Peyer's patch (tissue), 4 donors: ENCODE data around the gene ITGB2. TPM values are rescaled to one million over a fixed set of nuclear protein-coding genes. Genes with fewer than 3 reads are reported as not detected.

ENCODE experiments used
- DNase-seq, 3 donors: peaks; one replicate each; pipeline ENCODE4 v3.0.0-alpha.2; 2017 to 2019
- H3K27ac ChIP-seq, 4 donors: fragments of 200-600 bp; sonication (generic); one replicate each; pipeline ENCODE4 v1.5.1; 2016 to 2019
- H3K27me3 ChIP-seq, 2 donors: fragments of 200-600 bp; sonication (generic); one replicate each; pipeline ENCODE4 v1.5.1; 2019
- H3K36me3 ChIP-seq, 3 donors: fragments of 200-600 bp; sonication (generic); one replicate each; pipeline ENCODE4 v1.5.1; 2016 to 2019
- H3K4me1 ChIP-seq, 4 donors: fragments of 200-600 bp; sonication (generic); one replicate each; pipeline ENCODE4 v1.5.1; 2016 to 2019
- H3K4me3 ChIP-seq, 4 donors: fragments of 200-600 bp; sonication (generic); 1 replicate in 3 of 4; 2 replicates in 1 of 4; pipeline ENCODE4 v1.5.1; 2016 to 2019; ENCODE audit warnings: mild to moderate bottlenecking in 1 of 4
- H3K9me3 ChIP-seq, 4 donors: fragments of 200-600 bp; sonication (generic); one replicate each; pipeline ENCODE4 v1.5.1; 2016 to 2019; ENCODE audit warnings: mild to moderate bottlenecking in 1 of 4
- POLR2A ChIP-seq, 2 donors: fragments of 450-650 bp; IDR thresholded peaks; one replicate each; pipeline ENCODE4 v1.5.1; 2017; ENCODE audit warnings: antibody characterized with exemption in 2 of 2, mild to moderate bottlenecking in 2 of 2, moderate library complexity in 2 of 2
- total RNA-seq, 4 donors: library from RNA; depleted of rRNA; stranded (reverse); fragments of >200 nt; gene quantifications; one replicate each; pipeline ENCODE4 v1.1.0, GENCODE V29; 2016
- TF ChIP-seq, protein P1 (sequence below), 6 experiments: fragments of 450-650 bp in 4 of 6; fragments of 200-600 bp in 2 of 6; sonication (generic) in 1 of 6; IDR thresholded peaks; one replicate each; pipeline ENCODE4 v1.5.1; 2017 to 2019; ENCODE audit warnings: antibody characterized with exemption in 6 of 6, mild to moderate bottlenecking in 3 of 6, moderate library complexity in 1 of 6

The ITGB2 gene
- total RNA-seq, 4 donors from 2014 or later: 9.3 to 58.6 (median 16.4) TPM

DNA sequence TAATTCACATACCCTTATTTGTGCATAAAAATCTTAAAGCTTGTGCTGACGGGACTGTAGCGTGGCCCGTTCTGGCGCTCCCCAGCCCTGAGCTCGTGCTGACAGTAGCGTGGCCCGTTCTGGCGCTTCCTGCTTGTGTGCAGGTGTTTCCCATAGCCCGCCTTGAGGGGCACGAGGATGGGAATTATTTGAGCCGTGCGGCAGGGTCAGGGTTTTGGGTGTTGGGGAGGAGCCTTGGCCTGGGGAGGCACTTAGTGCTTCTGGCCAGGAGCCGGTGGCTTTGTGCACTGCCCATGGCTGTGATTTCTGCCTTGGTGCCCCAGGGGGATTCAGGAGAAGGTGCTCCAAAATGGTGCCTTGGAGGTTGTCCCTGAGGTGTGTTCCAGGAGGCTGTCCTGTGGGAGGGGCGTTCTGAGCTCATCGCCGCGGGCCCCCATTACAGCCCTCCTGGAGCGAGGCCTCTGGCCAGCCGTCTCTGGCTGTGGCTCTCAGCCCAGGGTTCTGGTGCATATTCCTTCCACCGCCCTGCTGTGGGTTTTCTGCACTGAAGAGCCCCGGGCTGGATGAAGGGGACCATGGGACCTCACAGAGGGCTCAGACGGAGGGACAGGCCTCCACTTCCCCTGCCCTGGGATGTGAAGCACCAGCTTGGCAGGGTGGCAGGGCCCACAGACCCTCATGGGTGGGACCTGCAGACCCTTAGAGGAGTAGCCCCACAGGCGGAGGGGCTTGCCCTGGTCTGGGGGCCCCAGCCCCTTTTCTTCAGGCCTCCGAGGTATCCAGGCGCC is 25.7 kb upstream of the ITGB2 start:
- DNase-seq: peak in 1 of 3 donors; percentile 43
- TF ChIP-seq POLR2A (IDR thresholded peaks at IDR 0.05): no peak
- TF ChIP-seq, protein P1, sequence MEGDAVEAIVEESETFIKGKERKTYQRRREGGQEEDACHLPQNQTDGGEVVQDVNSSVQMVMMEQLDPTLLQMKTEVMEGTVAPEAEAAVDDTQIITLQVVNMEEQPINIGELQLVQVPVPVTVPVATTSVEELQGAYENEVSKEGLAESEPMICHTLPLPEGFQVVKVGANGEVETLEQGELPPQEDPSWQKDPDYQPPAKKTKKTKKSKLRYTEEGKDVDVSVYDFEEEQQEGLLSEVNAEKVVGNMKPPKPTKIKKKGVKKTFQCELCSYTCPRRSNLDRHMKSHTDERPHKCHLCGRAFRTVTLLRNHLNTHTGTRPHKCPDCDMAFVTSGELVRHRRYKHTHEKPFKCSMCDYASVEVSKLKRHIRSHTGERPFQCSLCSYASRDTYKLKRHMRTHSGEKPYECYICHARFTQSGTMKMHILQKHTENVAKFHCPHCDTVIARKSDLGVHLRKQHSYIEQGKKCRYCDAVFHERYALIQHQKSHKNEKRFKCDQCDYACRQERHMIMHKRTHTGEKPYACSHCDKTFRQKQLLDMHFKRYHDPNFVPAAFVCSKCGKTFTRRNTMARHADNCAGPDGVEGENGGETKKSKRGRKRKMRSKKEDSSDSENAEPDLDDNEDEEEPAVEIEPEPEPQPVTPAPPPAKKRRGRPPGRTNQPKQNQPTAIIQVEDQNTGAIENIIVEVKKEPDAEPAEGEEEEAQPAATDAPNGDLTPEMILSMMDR (IDR thresholded peaks at IDR 0.05): no peak
- H3K27ac ChIP-seq: no peak overlapping the region
- H3K27me3 ChIP-seq: no peaks in the 10 kb centered on the region
- no peak overlapping the region for H3K4me3 ChIP-seq
- H3K36me3 ChIP-seq: peaks cover 0 to 26% (median 0%) of the 10 kb centered on the region in 3 donors
- H3K4me1 ChIP-seq: peaks cover 0 to 22% (median 6%) of the 10 kb centered on the region in 4 donors
- H3K9me3 ChIP-seq: no peaks in the 10 kb centered on the region

DNA sequence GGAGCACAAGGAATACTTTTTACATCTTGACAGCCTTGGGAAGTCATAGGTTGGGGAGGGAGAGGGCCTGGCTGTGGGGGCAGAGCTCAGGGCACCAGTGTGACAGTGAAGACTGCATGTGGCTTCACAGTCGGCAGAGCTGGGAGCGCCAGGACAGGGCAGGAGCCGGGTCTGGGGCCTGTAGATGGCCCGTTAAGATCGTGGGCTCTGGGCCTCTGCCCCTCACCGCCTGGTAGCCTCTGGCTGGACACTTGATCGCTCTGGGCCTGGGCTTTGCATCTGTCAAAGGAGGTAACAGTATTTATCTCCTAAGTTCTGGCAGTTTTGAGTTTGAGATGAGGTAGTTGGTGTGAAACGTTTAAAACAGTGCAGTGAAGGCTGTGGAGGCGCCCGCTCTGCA is 23.9 kb upstream of the ITGB2 start:
- H3K27me3 ChIP-seq: no peaks in the 10 kb centered on the region
- no peak for DNase-seq
- no peak overlapping the region for H3K27ac ChIP-seq
- peaks cover 0 to 21% (median 0%) of the 10 kb centered on the region in 3 donors for H3K36me3 ChIP-seq
- TF ChIP-seq POLR2A (IDR thresholded peaks at IDR 0.05): no peak
- H3K9me3 ChIP-seq: no peaks in the 10 kb centered on the region
- H3K4me1 ChIP-seq: peaks cover 0 to 23% (median 6%) of the 10 kb centered on the region in 4 donors
- H3K4me3 ChIP-seq: no peak overlapping the region

DNA sequence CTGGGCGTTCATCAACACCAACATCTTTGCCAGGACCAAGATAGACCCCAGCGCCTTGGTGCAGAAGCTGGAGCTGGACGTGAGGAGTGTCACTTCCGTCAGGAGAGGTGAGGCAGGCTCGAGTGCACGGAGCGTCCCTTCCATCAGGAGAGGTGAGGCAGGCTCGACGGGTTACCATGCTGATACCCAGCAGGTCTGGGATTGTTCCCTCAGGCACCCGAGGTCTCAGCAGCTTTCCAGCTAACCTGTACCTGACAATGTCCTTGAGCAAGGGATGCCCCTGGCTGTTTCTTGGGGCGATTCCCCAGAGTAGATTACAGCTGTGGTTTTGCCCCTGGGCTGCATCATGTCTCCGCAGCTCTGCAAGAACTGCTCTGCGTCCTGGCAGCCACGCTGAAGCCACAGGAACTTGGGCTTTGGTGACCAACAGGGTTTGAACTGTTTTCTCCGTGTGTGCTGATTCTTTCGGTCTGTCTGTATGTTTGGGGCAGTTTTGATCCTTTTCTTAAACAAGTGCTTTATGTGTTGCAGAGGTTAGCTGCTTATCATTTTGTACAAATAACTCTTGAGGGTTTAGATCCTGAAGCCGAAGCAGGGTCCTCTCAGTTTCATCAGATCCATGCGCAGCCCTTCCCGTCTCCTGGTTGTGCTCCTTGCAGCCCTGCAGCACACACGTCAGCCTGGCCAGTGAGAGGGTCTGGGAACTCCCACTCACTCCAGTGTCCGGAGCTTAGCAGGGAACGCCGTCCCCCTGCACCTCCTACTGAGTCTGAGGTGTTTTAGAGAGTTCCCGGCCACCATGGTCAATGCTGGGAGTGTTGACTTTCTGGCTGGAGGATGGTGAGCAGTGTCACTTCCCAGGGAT is 23.2 kb upstream of the ITGB2 start:
- Histone ChIP-seq H3K4me3 (no peak overlapping the region), H3K4me1 (peaks cover 0 to 26% (median 4%) of the 10 kb centered on the region in 4 donors), H3K36me3 (peaks cover 0 to 21% (median 0%) of the 10 kb centered on the region in 3 donors), H3K27me3 (no peaks in the 10 kb centered on the region), H3K9me3 (no peaks in the 10 kb centered on the region), H3K27ac (no peak overlapping the region)
- TF ChIP-seq, protein P1 (IDR thresholded peaks at IDR 0.05): no peak
- no peak for TF ChIP-seq POLR2A (IDR thresholded peaks at IDR 0.05)
- no peak for DNase-seq

DNA sequence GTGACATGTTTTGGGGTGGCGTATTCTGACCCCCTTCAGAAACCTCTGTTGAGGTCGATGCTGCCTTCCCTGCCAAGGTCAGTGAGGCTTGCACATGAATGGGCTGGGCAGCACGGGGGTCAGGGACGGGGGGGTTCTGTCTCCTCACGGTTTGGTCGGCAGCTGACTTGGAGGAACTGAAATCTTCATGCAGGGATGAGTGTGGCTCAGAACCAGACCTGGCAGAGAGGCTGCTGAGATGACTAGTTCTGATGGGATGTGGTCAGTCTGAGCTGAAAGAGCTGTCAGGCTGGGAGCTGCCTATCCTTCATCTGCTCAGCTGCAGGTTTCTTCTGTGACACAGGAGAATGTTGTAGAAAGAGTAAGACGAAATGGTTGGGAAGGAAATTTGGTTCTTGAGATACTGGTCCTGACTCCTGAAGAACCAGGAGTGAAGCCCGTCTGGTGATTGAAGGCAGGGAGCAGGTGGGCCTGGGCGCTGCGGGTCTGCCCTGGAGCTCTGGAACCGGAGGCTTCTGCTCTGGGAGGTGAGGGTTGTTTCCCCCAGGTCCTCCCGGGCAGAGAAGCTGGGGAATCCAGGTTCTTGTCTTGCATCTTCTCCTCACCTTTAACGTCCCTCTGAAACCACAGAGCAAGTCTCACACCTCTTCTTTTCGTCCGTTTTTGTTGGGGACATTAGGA is 22.4 kb upstream of the ITGB2 start:
- DNase-seq: no peak
- TF ChIP-seq, protein P1 (IDR thresholded peaks at IDR 0.05): no peak
- TF ChIP-seq POLR2A (IDR thresholded peaks at IDR 0.05): no peak
- Histone ChIP-seq H3K4me1 (peaks cover 0 to 26% (median 4%) of the 10 kb centered on the region in 4 donors), H3K27ac (no peak overlapping the region), H3K36me3 (peaks cover 0 to 21% (median 0%) of the 10 kb centered on the region in 3 donors), H3K27me3 (no peaks in the 10 kb centered on the region), H3K4me3 (no peak overlapping the region), H3K9me3 (no peaks in the 10 kb centered on the region)

DNA sequence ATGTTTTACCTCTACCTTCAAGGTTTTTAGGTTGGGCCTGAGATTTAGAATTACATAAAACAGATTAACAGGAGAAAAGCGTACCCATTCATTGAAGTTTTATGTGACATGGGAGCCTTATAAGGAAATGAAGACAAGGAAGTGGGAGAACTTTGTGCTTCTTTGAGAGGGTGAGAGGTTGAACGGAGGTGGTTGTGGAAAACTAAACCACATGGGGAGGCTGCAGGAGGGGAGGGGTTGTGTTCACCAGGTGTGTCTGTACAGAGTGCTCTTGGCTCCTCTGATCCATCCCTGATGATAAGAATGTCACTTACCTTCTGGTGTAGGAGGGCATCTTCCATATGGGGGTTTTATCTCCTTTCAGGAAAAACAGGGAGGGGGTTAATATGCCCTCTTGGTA is 21.9 kb upstream of the ITGB2 start:
- H3K27ac ChIP-seq: no peak overlapping the region

More for the DNA sequence above, 21.9 kb upstream of the ITGB2 start:
- no peaks in the 10 kb centered on the region for H3K9me3 ChIP-seq
- peaks cover 0 to 26% (median 4%) of the 10 kb centered on the region in 4 donors for H3K4me1 ChIP-seq
- no peak for DNase-seq
- H3K36me3 ChIP-seq: peaks cover 0 to 18% (median 0%) of the 10 kb centered on the region in 3 donors
- TF ChIP-seq, protein P1 (IDR thresholded peaks at IDR 0.05): no peak
- no peak for TF ChIP-seq POLR2A (IDR thresholded peaks at IDR 0.05)
- H3K4me3 ChIP-seq: no peak overlapping the region
- H3K27me3 ChIP-seq: no peaks in the 10 kb centered on the region
